A549 treated with Hydrocortisone at 1 μM for 4 hours (cell line): ENCODE results near the gene SLC40A1. TPM values are rescaled to one million over a fixed set of nuclear protein-coding genes. Genes with fewer than 3 reads are reported as not detected.

Experiments used
- total RNA-seq: library from RNA; stranded (reverse); fragments of 200-300 nt; extraction: Qiagen RNA extraction; gene quantifications from 5 replicates; pipeline ENCODE4 v1.2.3, GENCODE V29; 2022

The SLC40A1 gene, protein sequence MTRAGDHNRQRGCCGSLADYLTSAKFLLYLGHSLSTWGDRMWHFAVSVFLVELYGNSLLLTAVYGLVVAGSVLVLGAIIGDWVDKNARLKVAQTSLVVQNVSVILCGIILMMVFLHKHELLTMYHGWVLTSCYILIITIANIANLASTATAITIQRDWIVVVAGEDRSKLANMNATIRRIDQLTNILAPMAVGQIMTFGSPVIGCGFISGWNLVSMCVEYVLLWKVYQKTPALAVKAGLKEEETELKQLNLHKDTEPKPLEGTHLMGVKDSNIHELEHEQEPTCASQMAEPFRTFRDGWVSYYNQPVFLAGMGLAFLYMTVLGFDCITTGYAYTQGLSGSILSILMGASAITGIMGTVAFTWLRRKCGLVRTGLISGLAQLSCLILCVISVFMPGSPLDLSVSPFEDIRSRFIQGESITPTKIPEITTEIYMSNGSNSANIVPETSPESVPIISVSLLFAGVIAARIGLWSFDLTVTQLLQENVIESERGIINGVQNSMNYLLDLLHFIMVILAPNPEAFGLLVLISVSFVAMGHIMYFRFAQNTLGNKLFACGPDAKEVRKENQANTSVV
- 1.5 to 2.9 TPM (median 1.6 TPM) in 5 replicates for total RNA-seq

DNA sequence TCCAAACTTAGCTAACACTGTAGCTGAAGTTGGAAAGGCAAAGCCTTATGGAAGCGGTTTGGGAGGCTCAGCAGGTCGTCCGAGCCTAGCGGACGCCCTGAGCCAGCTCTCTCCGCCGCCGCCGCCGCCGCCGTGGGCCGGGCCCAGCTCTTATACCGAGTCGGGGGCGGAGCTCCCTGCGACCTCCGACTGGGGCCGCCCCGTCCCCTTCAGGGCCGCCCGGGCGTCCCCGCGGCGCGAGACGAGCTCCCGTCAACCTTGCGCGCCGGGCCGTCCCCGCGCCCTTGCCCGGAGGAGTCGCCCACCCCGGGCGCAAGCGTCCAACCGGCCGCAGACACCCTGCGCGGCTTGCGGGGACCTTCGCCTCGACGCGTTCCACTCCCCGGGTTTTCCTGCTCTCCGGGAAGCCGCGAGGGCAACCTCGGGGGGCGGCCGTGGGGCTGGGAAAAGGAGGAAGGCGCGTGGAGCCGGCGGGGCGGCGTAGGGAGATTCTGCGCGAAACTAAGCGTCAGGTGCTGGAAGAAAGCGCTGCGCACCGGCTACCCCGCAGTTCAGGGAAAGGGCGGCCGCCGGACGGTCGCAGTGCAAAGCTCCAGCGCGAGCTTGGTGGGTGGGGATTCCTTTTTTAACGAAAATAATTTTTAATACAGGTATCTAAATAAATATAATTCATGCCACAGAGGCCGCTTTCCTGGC lies at the start of gene SLC40A1:
Gene SLC40A1, minus strand, starts transcription at position 129 of the 696 bp plus-strand sequence. CDS start 326 bp downstream, outside the sequence.

Other genes starting within 250 kb of the SLC40A1 start
- gene WDR75, start 139.3 kb downstream of the SLC40A1 start, total RNA-seq, result 32.0 to 46.7 TPM (median 36.9 TPM) in 5 replicates
- gene ASNSD1, start 80.7 kb upstream of the SLC40A1 start, total RNA-seq, result 33.0 to 41.2 TPM (median 35.9 TPM) in 5 replicates
- gene ANKAR, start 93.9 kb upstream of the SLC40A1 start, total RNA-seq, result 1.3 to 1.4 TPM (median 1.3 TPM) in 5 replicates
- gene OSGEPL1, start 182.0 kb upstream of the SLC40A1 start, total RNA-seq, result 3.7 to 5.0 TPM (median 4.6 TPM) in 5 replicates
- gene ORMDL1, start 203.6 kb upstream of the SLC40A1 start, total RNA-seq, result 38.5 to 49.0 TPM (median 43.4 TPM) in 5 replicates
- 5.3 to 8.6 TPM (median 7.1 TPM) in 5 replicates for gene PMS1, start 203.7 kb upstream of the SLC40A1 start, total RNA-seq